H1 (cell line): Measurements from ENCODE around the gene NFKB1. TPM values are rescaled to one million over a fixed set of nuclear protein-coding genes. Genes with fewer than 3 reads are reported as not detected.

Source experiments
- CTCF ChIA-PET: fragments of 300-600 bp; sonication (Branson Sonifier 250); formaldehyde crosslinking; loops from one replicate; lab custom pipeline; 2021; ENCODE audit not compliant: partially characterized antibody; lab: Charles Lee
- POLR2A ChIA-PET: fragments of 300-600 bp; sonication (Branson Sonifier 250); formaldehyde crosslinking; loops from one replicate; lab custom pipeline; 2021; ENCODE audit warnings: inconsistent platforms; ENCODE audit not compliant: partially characterized antibody; lab: Charles Lee
- DNase-seq, 2 experiments: peaks; one replicate each; pipeline versions ENCODE4 v3.0.0 to v3.0.0-alpha.2; 2010 to 2022; ENCODE audit warnings: low spot score in 2 of 2, low read depth in 1 of 2, mixed read lengths in 1 of 2
- FAIRE-seq: peaks from 2 replicates; lab custom pipeline; 2011; peaks lifted over from hg19 to GRCh38; lab: Jason Lieb, UNC
- H2AFZ ChIP-seq: 2 replicates; pipeline ENCODE4 v1.8.1; 2012; ENCODE audit warnings: low read length, inconsistent platforms
- H2AK5ac ChIP-seq: 2 replicates; pipeline ENCODE4 v1.6.1; 2013; ENCODE audit warnings: low read depth, low read length
- H2BK120ac ChIP-seq: replicated peaks from 2 replicates; pipeline ENCODE3; 2013; ENCODE audit warnings: low read depth, low read length, inconsistent platforms
- H2BK12ac ChIP-seq: 2 replicates; pipeline ENCODE4 v1.6.1; 2013; ENCODE audit warnings: low read depth, low read length
- H2BK15ac ChIP-seq: 2 replicates; pipeline ENCODE4 v1.6.1; 2013; ENCODE audit warnings: low read length
- H2BK20ac ChIP-seq: 2 replicates; pipeline ENCODE4 v1.6.1; 2013; ENCODE audit warnings: low read length
- H2BK5ac ChIP-seq: 2 replicates; pipeline ENCODE4 v1.6.1; 2013; ENCODE audit warnings: low read depth, low read length
- H3K14ac ChIP-seq: 2 replicates; pipeline ENCODE4 v1.6.1; 2013; ENCODE audit warnings: inconsistent platforms; ENCODE audit not compliant: insufficient read length
- H3K18ac ChIP-seq: 2 replicates; pipeline ENCODE4 v1.6.1; 2013; ENCODE audit warnings: low read length; ENCODE audit errors: extremely low read depth
- H3K23ac ChIP-seq: 2 replicates; pipeline ENCODE4 v1.6.1; 2013; ENCODE audit warnings: inconsistent platforms; ENCODE audit not compliant: insufficient read length
- H3K23me2 ChIP-seq: 2 replicates; pipeline ENCODE4 v1.6.1; 2013; ENCODE audit warnings: low read depth, low read length
- H3K27ac ChIP-seq: 2 replicates; pipeline ENCODE4 v1.6.1; 2011; ENCODE audit warnings: low read depth, low read length, inconsistent platforms
- H3K27me3 ChIP-seq, 4 experiments: replicated peaks in 1 of 4; 1 replicate in 1 of 4; 2 replicates in 3 of 4; pipeline versions ENCODE4 v1.6.1 to v1.8.1; 2011 to 2013; ENCODE audit warnings: low read length in 3 of 4, mild to moderate bottlenecking in 3 of 4, inconsistent platforms in 2 of 4, mixed read lengths in 2 of 4, moderate library complexity in 1 of 4; ENCODE audit not compliant: control insufficient read depth in 3 of 4, insufficient read depth in 3 of 4; ENCODE audit errors: extremely low read depth in 1 of 4
- H3K36me3 ChIP-seq, 4 experiments: 2 replicates each; pipeline versions ENCODE4 v1.6.1 to v1.8.1; 2011 to 2013; ENCODE audit warnings: mild to moderate bottlenecking in 4 of 4, low read length in 3 of 4, moderate library complexity in 2 of 4, control low read depth in 1 of 4, inconsistent platforms in 1 of 4; ENCODE audit not compliant: insufficient read depth in 4 of 4, control insufficient read depth in 2 of 4
- H3K4ac ChIP-seq: replicated peaks from 2 replicates; pipeline ENCODE3; 2013; ENCODE audit warnings: low read length, low read depth, mixed read lengths, inconsistent platforms; ENCODE audit not compliant: insufficient read length
- H3K4me1 ChIP-seq, 4 experiments: replicated peaks in 1 of 4; 1 replicate in 1 of 4; 2 replicates in 3 of 4; pipeline versions ENCODE4 v1.6.1 to v1.8.1; 2011 to 2013; ENCODE audit warnings: low read length in 3 of 4, inconsistent platforms in 2 of 4, mixed read lengths in 1 of 4; ENCODE audit not compliant: insufficient read depth in 4 of 4, control insufficient read depth in 3 of 4
- H3K4me2 ChIP-seq, 2 experiments: 2 replicates each; pipeline versions ENCODE4 v1.6.1 to v1.8.1; 2011 to 2013; ENCODE audit warnings: low read depth in 2 of 2, low read length in 2 of 2, control low read depth in 1 of 2, inconsistent platforms in 1 of 2, mild to moderate bottlenecking in 1 of 2; ENCODE audit not compliant: insufficient read depth in 1 of 2
- H3K4me3 ChIP-seq, 4 experiments: fragments of 200-600, 300-600 bp in 1 of 4; sonication (generic), shearing (Covaris generic), sonication (Bioruptor Twin) in 1 of 4; 2 replicates each; pipeline versions ENCODE4 v1.5.1 to v1.8.1; 2011 to 2016; ENCODE audit warnings: low read length in 4 of 4, low read depth in 3 of 4, control low read depth in 2 of 4, inconsistent platforms in 2 of 4, mild to moderate bottlenecking in 2 of 4, mixed read lengths in 1 of 4, moderate library complexity in 1 of 4; ENCODE audit not compliant: insufficient read depth in 2 of 4; ENCODE audit errors: extremely low read depth in 1 of 4
- H3K56ac ChIP-seq: replicated peaks from 2 replicates; pipeline ENCODE3; 2013; ENCODE audit warnings: low read depth, mild to moderate bottlenecking, mixed read lengths, low read length, inconsistent platforms; ENCODE audit not compliant: insufficient read length
- H3K79me1 ChIP-seq: 2 replicates; pipeline ENCODE4 v1.6.1; 2013; ENCODE audit warnings: low read depth, low read length, control low read depth
- H3K79me2 ChIP-seq, 2 experiments: 2 replicates each; pipeline versions ENCODE4 v1.6.1 to v1.8.1; 2012 to 2013; ENCODE audit warnings: low read length in 2 of 2, mild to moderate bottlenecking in 2 of 2, inconsistent platforms in 1 of 2; ENCODE audit not compliant: insufficient read depth in 2 of 2, control insufficient read depth in 1 of 2
- H3K9ac ChIP-seq, 4 experiments: replicated peaks in 1 of 4; 1 replicate in 1 of 4; 2 replicates in 3 of 4; pipeline versions ENCODE4 v1.6.1 to v1.8.1; 2011 to 2013; ENCODE audit warnings: low read depth in 3 of 4, low read length in 3 of 4, control low read depth in 2 of 4, mild to moderate bottlenecking in 2 of 4, moderate library complexity in 2 of 4, inconsistent platforms in 1 of 4; ENCODE audit errors: extremely low read depth in 1 of 4
- H3K9me3 ChIP-seq, 2 experiments: 2 replicates each; pipeline versions ENCODE4 v1.6.1 to v1.8.1; 2012 to 2013; ENCODE audit warnings: mild to moderate bottlenecking in 2 of 2, moderate library complexity in 2 of 2, control low read depth in 1 of 2, inconsistent platforms in 1 of 2, low read depth in 1 of 2, low read length in 1 of 2, mixed read lengths in 1 of 2; ENCODE audit not compliant: insufficient read depth in 2 of 2
- H4K20me1 ChIP-seq, 2 experiments: replicated peaks in 1 of 2; 2 replicates each; pipeline versions ENCODE3 to v1.8.1; 2011 to 2013; ENCODE audit warnings: inconsistent platforms in 2 of 2, low read length in 2 of 2, mild to moderate bottlenecking in 1 of 2; ENCODE audit not compliant: insufficient read depth in 2 of 2, control insufficient read depth in 1 of 2
- H4K5ac ChIP-seq: 2 replicates; pipeline ENCODE4 v1.6.1; 2013; ENCODE audit warnings: low read length, low read depth, mixed read lengths, inconsistent platforms; ENCODE audit not compliant: insufficient read length
- H4K8ac ChIP-seq: 2 replicates; pipeline ENCODE4 v1.8.0; 2013; ENCODE audit warnings: mild to moderate bottlenecking, moderate library complexity, low read length, inconsistent platforms; ENCODE audit not compliant: insufficient read depth; ENCODE audit errors: extremely low read depth
- H4K91ac ChIP-seq: replicated peaks from 2 replicates; pipeline ENCODE3; 2013; ENCODE audit warnings: low read length, mixed read lengths, inconsistent platforms; ENCODE audit not compliant: insufficient read length
- ASH2L ChIP-seq: fragments of 200-600, 300-600 bp; sonication (generic); IDR thresholded peaks from one replicate; pipeline ENCODE4 v1.7.1; 2017; ENCODE audit warnings: low read length
- BACH1 ChIP-seq: IDR thresholded peaks from 2 replicates; pipeline ENCODE4 v1.6.1; 2012; ENCODE audit warnings: low read length, improper control_type of control experiment
- GABPA ChIP-seq: IDR thresholded peaks from 2 replicates; pipeline ENCODE4 v1.6.1; 2011; ENCODE audit warnings: mild to moderate bottlenecking, low read length, moderate library complexity, borderline replicate concordance; ENCODE audit not compliant: insufficient read depth
- KDM1A ChIP-seq: fragments of 200-600, 300-600 bp; sonication (generic); IDR thresholded peaks from 2 replicates; pipeline ENCODE4 v1.7.1; 2016; ENCODE audit warnings: mild to moderate bottlenecking, low read length, borderline replicate concordance
- KDM4A ChIP-seq: IDR thresholded peaks from one replicate; pipeline ENCODE4 v1.7.1; 2012; ENCODE audit warnings: low read depth, mild to moderate bottlenecking, moderate library complexity, low read length, inconsistent platforms; ENCODE audit not compliant: severe bottlenecking
- TAF7 ChIP-seq: optimal IDR thresholded peaks from 2 replicates; pipeline ENCODE3; 2011; ENCODE audit warnings: low read depth, mild to moderate bottlenecking, inconsistent platforms, low read length, moderate library complexity, borderline replicate concordance
- WGBS, 2 experiments: shearing (Covaris generic) in 1 of 2; methylation state at CpG; one replicate each; pipeline versions ENCODE4 v1.1.6 to v1.1.7; 2013 to 2015; ENCODE audit warnings: low lambda C conversion rate in 2 of 2, mixed read lengths in 2 of 2, inconsistent platforms in 1 of 2, low coverage in 1 of 2, missing lambda C conversion rate in 1 of 2; ENCODE audit not compliant: insufficient replicate concordance in 2 of 2, insufficient coverage in 1 of 2, insufficient read length in 1 of 2; ENCODE audit errors: extremely low coverage in 1 of 2, missing lambda C conversion rate in 1 of 2; 5-methylcytosine and 5-hydroxymethylcytosine counted together
- polyA plus RNA-seq, 7 experiments: library from polyadenylated mRNA; depleted of rRNA in 3 of 7; stranded (reverse) in 5 of 7; unstranded in 2 of 7; fragments of >200 nt in 5 of 7; fragments of 200-250 nt in 2 of 7; gene quantifications; 1 replicate in 5 of 7; 2 replicates in 1 of 7; 4 replicates in 1 of 7; pipeline versions ENCODE4 v1.2.1 to v1.2.3, GENCODE V29; 2011 to 2013; ENCODE audit warnings: missing spikeins in 2 of 7, mixed read lengths in 2 of 7
- total RNA-seq: library from RNA; stranded (reverse); fragmentation: NEBNext Ultra II Directional; extraction: Animal tissue kit (Norgen Biotek cat#: 25700); gene quantifications from 2 replicates; pipeline ENCODE4 v1.2.1, GENCODE V29; 2021

The NFKB1 gene
- total and polyA plus RNA-seq, 2 of the 8 experiments (the other 6 are each of a cell fraction or from before 2014, with no cell fraction given) = 2.9 to 6.8 TPM

DNA sequence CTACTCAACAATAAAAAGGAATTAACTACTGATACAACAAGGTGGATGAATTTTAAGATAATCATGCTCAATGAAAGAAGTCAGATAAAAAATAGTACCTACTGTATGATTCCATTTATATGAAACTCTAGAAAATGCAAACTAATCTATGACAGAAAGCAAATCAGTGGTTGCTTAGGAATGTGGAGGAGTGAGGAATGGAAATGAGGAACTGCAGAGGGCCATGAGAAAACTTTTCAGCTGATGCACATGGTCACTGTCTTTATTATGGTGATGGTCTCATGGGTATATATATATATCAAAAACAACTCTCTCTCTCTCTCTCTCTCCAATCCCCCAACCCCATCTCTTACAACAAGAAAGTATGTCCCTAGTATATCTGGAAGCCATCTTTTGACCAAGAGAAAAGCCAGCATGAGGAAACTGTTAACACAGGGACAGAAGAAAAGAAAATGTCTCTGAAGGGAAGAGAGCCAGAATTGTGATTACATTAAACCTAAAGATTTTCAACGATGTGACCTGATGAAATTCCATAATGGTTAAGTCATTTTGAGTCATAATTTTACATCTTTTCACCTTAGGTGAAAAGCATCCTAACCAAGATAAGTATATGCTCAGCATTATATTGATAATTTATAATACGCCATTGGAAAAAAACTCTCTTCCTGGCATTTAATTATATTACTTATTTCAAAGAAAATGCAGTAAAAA lies 8.5 kb upstream of the NFKB1 start:
- H3K79me2 ChIP-seq = no peaks in the 10 kb centered on the region
- H2BK120ac ChIP-seq = no peak overlapping the region
- H3K18ac ChIP-seq = no peak overlapping the region
- no peak overlapping the region for H2BK12ac ChIP-seq
- no peak overlapping the region for H3K4me2 ChIP-seq
- no peak overlapping the region for H3K23ac ChIP-seq
- DNase-seq (no peak), FAIRE-seq (no peak)
- no peak overlapping the region for H3K9ac ChIP-seq
- no peaks in the 10 kb centered on the region for H3K23me2 ChIP-seq
- H2AFZ ChIP-seq = no peak overlapping the region
- H3K4me1 ChIP-seq = no peaks in the 10 kb centered on the region
- POLR2A ChIA-PET = no interaction called here
- no peak overlapping the region for H2BK20ac ChIP-seq
- no peak overlapping the region for H3K56ac ChIP-seq
- no peak overlapping the region for H2BK15ac ChIP-seq
- H3K36me3 ChIP-seq = no peaks in the 10 kb centered on the region
- no peak overlapping the region for H3K4me3 ChIP-seq
- CTCF ChIA-PET = interaction anchor here (0.7 to 1.1 kb wide), 2 partner anchors 9 to 88 kb away, joined by 3 read pairs; no protein-coding TSS in a partner anchor
- no peaks in the 10 kb centered on the region for H3K9me3 ChIP-seq
- H3K4ac ChIP-seq = no peak overlapping the region
- no peak overlapping the region for H3K14ac ChIP-seq
- H2BK5ac ChIP-seq = no peak overlapping the region
- H3K27me3 ChIP-seq = no peaks in the 10 kb centered on the region
- H4K20me1 ChIP-seq = no peaks in the 10 kb centered on the region
- no peaks in the 10 kb centered on the region for H3K79me1 ChIP-seq
- H4K8ac ChIP-seq = no peak overlapping the region
- no peak overlapping the region for H4K91ac ChIP-seq
- H2AK5ac ChIP-seq = no peak overlapping the region
- WGBS, 2 experiments = 85% methylated on average over 2 of the region's 2 CpGs; no CpG with 5 or more reads in 1 of the 2 experiments
- no peak overlapping the region for H4K5ac ChIP-seq
- H3K27ac ChIP-seq = no peak overlapping the region
- TF ChIP-seq GABPA (no peak), KDM4A (no peak), KDM1A (no peak), BACH1 (no peak), TAF7 (no peak), ASH2L (no peak)
